ENCODE measurements around the gene SIX2.

DNA sequence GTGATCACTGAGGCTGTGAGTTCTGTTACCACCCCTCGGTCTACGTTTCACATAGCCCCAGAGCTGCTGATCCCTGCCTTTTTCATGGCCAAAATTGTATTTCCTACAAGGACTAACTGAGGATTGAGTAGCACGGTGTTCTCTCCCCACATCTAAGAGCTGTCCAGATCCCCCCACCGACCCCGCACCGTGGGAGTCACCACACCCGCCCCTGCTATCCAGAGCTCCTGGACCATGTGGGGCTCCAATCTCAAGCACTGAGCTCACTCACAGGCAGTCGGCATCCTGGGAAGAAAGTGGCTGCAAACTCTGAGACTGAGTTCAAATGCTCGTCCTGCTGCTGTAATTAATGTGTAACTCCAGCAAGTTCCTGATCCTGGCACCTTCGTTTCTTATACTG, 9.7 kb downstream of the SIX2 start:
- TF ChIP-seq SPI1 (IDR thresholded peaks at IDR 0.05; ENCODE audit: low read depth, low read length) (no peak), POLR2AphosphoS5 (IDR thresholded peaks at IDR 0.05; ENCODE audit: low read depth, low read length) (no peak), POU2F2 (IDR thresholded peaks at IDR 0.05; ENCODE audit: low read depth, low read length) (no peak), TAF1 (IDR thresholded peaks at IDR 0.05; ENCODE audit: low read depth, low read length) (no peak), POLR2A (IDR thresholded peaks at IDR 0.05; ENCODE audit: low read depth, low read length) (no peak)
